Stimulated activated CD8-positive, alpha-beta memory T cell treated with anti-CD3 and anti-CD28 coated beads, Interleukin-7, amount 100 ng/mL, for 48 hours (primary cell): ENCODE measurements around the gene OSBPL2.

Experiments used
- DNase-seq, 2 donors: peaks; one replicate each; pipeline ENCODE4 v3.0.0-alpha.2; 2020; ENCODE audit warnings: low read depth in 1 of 2; ENCODE audit errors: extremely low read depth in 1 of 2

The OSBPL2 gene

GRCh38 chr20:62333820-62334595, 95.7 kb downstream of the OSBPL2 start:
- DNase-seq: no peak

GRCh38 chr20:62334881-62335280, 96.6 kb downstream of the OSBPL2 start:
- DNase-seq: no peak

- DNase-seq: no peak
Observed at GRCh38 chr20:62335532-62335931, 97.2 kb downstream of the OSBPL2 start.

- DNase-seq: no peak
Observed at GRCh38 chr20:62336329-62336728, 98.0 kb downstream of the OSBPL2 start.

GRCh38 chr20:62336775-62337557, 98.6 kb downstream of the OSBPL2 start:
- DNase-seq: no peak

- DNase-seq: no peak
Observed at GRCh38 chr20:62337558-62338293, 99.4 kb downstream of the OSBPL2 start.

GRCh38 chr20:62338294-62338620, 99.9 kb downstream of the OSBPL2 start:
- DNase-seq: no peak

- DNase-seq: no peak
Observed at GRCh38 chr20:62339647-62340062, 101.3 kb downstream of the OSBPL2 start.

GRCh38 chr20:62342910-62343309, 104.6 kb downstream of the OSBPL2 start:
- no peak for DNase-seq

- no peak for DNase-seq
Observed at GRCh38 chr20:62344092-62344491, 105.8 kb downstream of the OSBPL2 start.

GRCh38 chr20:62344782-62345181, 106.5 kb downstream of the OSBPL2 start:
- DNase-seq: no peak
